Measurements from ENCODE around the gene LMF1. TPM values are rescaled to one million over a fixed set of nuclear protein-coding genes. Genes with fewer than 3 reads are reported as not detected.
"Not testable (repeated sequence)": the region's sequence is repeated elsewhere in the genome, so short reads cannot be mapped to it uniquely, and the experiment has no call there.

Gene LMF1
- total RNA-seq, 2 donors from 2014 or later = 17.3 to 22.6 TPM

DNA sequence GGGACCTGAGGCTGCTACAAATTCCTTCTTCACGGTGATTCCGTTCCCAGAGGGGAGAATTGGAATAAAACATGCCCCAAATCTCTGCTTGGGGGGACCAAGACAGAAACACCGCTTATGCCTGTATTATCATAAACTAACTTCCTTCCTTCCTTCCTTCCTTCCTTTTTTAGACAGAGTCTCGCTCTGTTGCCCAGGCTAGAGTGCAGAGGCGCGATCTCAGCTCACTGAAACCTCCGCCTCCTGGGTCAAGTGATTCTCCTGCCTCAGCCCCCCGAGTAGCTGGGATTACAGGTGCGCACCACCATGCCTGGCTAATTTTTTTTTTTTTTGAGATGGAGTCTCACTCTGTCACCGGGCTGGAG, 150.8 kb downstream of the LMF1 start:
- intact Hi-C loops (cut with DNase I, micrococcal nuclease); DNase-seq; ATAC-seq: not testable (repeated sequence)

- DNase-seq (no peak), ATAC-seq (no peak)
- intact Hi-C loops (cut with DNase I, micrococcal nuclease) = loop anchor here in 1 of 2 donors (10.0 kb wide), 1 partner anchor 235 kb away; no protein-coding TSS in a partner anchor
These were observed 151.3 kb downstream of the LMF1 start for GRCh38 chr16:819336-820043.

DNA sequence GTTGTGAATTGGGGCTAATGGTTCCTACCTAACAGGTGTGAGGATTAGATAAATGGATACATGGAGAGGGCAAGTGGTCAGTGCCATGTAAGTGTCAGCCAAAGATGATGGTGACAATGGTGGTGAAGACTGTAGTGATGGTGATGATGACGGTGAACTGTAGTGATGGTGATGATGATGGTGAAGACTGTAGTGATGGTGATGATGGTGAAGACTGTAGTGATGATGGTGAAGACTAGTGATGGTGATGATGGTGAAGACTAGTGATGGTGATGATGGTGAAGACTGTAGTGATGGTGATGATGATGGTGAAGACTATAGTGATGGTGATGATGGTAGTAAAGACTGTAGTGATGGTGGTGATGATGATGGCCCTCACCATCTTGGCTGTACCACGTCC, 152.2 kb downstream of the LMF1 start:
- DNase-seq (no peak), ATAC-seq (no peak)
- intact Hi-C loops (cut with DNase I, micrococcal nuclease) = loop anchor here in 1 of 2 donors (10.0 kb wide), 1 partner anchor 236 kb away; no protein-coding TSS in a partner anchor

GRCh38 chr16:818132-818531, 152.7 kb downstream of the LMF1 start:
- ATAC-seq = no peak
- intact Hi-C loops (cut with DNase I, micrococcal nuclease) = loop anchor here in 1 of 2 donors (10.0 kb wide), 1 partner anchor 237 kb away; no protein-coding TSS in a partner anchor
- no peak for DNase-seq

DNA sequence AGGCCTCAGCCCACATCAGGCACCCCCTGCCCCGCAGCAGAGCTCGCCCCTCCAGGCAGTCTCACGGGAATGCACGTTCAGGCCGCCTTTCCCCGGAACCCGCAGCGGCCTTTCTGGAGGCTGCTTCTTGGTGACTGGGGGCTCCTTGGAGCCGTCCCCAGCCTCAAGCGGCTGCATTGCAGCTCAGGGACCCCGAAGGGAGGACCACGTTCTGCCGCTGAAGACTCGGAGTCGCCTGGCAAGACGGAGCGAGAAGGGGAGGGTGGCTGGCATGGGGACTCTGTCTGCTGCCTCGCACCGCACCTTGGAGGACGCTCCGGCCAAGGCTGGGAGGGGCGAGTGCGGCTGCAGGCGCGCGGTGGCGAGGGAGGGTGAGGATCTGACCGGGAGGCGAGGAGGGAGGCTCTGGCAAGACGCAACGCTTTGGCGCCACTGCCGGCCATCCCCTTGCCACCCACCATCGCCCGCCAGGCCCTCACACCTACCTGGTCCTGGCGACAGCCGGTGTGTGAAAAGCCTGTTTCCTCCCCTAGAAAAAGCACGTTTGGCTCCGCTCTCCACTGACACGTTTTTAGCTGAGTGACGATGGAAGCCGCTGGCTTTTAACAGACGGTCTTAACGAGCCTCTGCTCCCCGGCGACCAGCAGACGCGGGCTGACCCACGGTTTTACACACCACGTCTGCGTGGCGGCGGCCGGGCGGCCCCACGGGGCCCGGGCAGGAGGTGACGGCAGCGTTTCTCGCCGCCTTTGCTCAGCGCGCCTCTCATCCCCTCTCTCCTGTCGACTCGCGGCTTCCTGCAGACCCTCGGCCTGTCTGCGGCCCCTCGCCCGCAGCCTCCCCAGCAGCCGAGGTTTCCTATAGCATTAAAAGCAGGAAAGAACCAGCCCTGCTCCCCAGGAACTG, 153.5 kb downstream of the LMF1 start:
- ATAC-seq = no peak
- intact Hi-C loops (cut with DNase I, micrococcal nuclease) = loop anchor here in 1 of 2 donors (10.0 kb wide), 1 partner anchor 238 kb away; no protein-coding TSS in a partner anchor
- no peak for DNase-seq

- ATAC-seq (no peak), DNase-seq (no peak)
- intact Hi-C loops (cut with DNase I, micrococcal nuclease) = loop anchor here in 1 of 2 donors (10.0 kb wide), 1 partner anchor 239 kb away; no protein-coding TSS in a partner anchor
These were observed 154.9 kb downstream of the LMF1 start for GRCh38 chr16:815861-816260.

DNA sequence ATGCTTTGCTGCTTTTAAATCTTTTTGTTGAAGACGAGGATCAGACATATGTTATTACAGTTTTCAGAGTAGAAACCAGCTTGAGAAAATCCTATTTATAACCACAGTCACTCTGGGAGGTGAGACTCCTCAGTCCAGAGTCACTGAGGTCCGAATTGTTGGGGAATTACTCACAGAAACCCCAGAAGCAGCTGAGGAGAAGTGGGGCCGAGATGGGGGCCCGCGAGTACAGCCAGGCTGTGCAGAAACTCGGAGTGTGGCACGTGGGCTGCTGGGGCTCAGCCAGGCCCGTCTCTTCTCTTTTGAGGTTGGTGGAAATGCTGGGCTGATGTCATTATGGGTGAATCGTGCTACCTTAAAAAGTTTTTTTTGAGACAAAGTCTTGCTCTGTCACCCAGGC, 155.8 kb downstream of the LMF1 start:
- DNase-seq (no peak), ATAC-seq (no peak)
- intact Hi-C loops (cut with DNase I, micrococcal nuclease) = loop anchor here (5.0 to 10.0 kb wide), 2 partner anchors 240 to 242 kb away; no protein-coding TSS in a partner anchor

GRCh38 chr16:813916-814412, 156.8 kb downstream of the LMF1 start:
- intact Hi-C loops (cut with DNase I, micrococcal nuclease) = loop anchor here (5.0 to 10.0 kb wide), 2 partner anchors 241 to 243 kb away; no protein-coding TSS in a partner anchor
- no peak for DNase-seq
- no peak for ATAC-seq

- intact Hi-C loops (cut with DNase I, micrococcal nuclease) = loop anchor here (5.0 to 10.0 kb wide), 2 partner anchors 241 to 244 kb away; no protein-coding TSS in a partner anchor
- peak in 1 of 2 donors; percentile 61 for DNase-seq
- ATAC-seq = peak; percentile 74
These were observed 157.4 kb downstream of the LMF1 start for GRCh38 chr16:813204-813915.

DNA sequence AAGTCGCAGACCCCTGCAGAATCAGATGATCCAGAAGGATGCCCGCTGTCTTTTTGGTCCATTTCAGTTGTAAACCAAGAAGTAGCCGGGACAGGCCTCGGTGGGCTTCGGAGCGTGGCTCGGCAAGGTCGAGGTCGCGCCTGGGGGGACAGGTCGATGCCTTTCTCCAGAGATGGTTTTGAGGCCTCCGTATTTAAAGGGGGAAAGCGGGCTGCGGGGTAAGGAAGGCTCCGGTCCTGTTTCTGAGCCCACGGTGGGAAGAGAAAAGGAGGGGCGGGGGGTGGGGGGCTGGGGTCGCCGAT, 162.7 kb downstream of the LMF1 start:
- ATAC-seq (no peak), DNase-seq (no peak)
- intact Hi-C loops (cut with DNase I, micrococcal nuclease) = no loop called here

- DNase-seq = peak; percentile 94 to 96
- peak; percentile 97 for ATAC-seq
- intact Hi-C loops (cut with DNase I, micrococcal nuclease) = no loop called here
These were observed 163.3 kb downstream of the LMF1 start for GRCh38 chr16:807347-808084.

GRCh38 chr16:805474-805873, 165.3 kb downstream of the LMF1 start:
- DNase-seq (no peak), ATAC-seq (no peak)
- intact Hi-C loops (cut with DNase I, micrococcal nuclease) = no loop called here

- no peak for DNase-seq
- intact Hi-C loops (cut with DNase I, micrococcal nuclease) = no loop called here
- no peak for ATAC-seq
These were observed 166.4 kb downstream of the LMF1 start for GRCh38 chr16:804193-805048.

GRCh38 chr16:803754-804080, 167.1 kb downstream of the LMF1 start:
- ATAC-seq = no peak
- intact Hi-C loops (cut with DNase I, micrococcal nuclease) = no loop called here
- DNase-seq = no peak
